KMS-11 (cell line): ENCODE measurements around the gene ERO1A.

Experiments used
- H2AFZ ChIP-seq: fragments of 200-600 bp; sonication (generic); 2 replicates; pipeline ENCODE4 v1.6.1; 2016; ENCODE audit warnings: antibody characterized with exemption, mixed run types, low read depth
- H3K27ac ChIP-seq: fragments of 200-600 bp; sonication (generic); 2 replicates; pipeline ENCODE4 v1.6.1; 2016; ENCODE audit warnings: mild to moderate bottlenecking, mixed run types
- H3K27me3 ChIP-seq: fragments of 200-600 bp; sonication (generic); 2 replicates; pipeline ENCODE4 v1.6.1; 2017; ENCODE audit warnings: mild to moderate bottlenecking, low read depth, mixed run types, moderate library complexity; ENCODE audit not compliant: insufficient read depth
- H3K36me3 ChIP-seq: fragments of 200-600 bp; sonication (generic); 2 replicates; pipeline ENCODE4 v1.6.1; 2017; ENCODE audit warnings: mild to moderate bottlenecking, mixed run types; ENCODE audit not compliant: insufficient read depth
- H3K4me1 ChIP-seq: fragments of 200-600 bp; sonication (generic); 2 replicates; pipeline ENCODE4 v1.6.1; 2016; ENCODE audit warnings: mild to moderate bottlenecking, low read depth, mixed run types; ENCODE audit not compliant: poor library complexity, severe bottlenecking
- H3K4me2 ChIP-seq: fragments of 200-600 bp; sonication (generic); 2 replicates; pipeline ENCODE4 v1.7.0; 2016; ENCODE audit warnings: mild to moderate bottlenecking, mixed run types
- H3K4me3 ChIP-seq: fragments of 200-600 bp; sonication (generic); IDR thresholded peaks from 2 replicates; pipeline ENCODE4 v1.6.1; 2017; ENCODE audit warnings: low read depth, low read length, mixed read lengths; ENCODE audit not compliant: insufficient read depth
- H3K79me2 ChIP-seq: fragments of 200-600 bp; sonication (generic); 2 replicates; pipeline ENCODE4 v1.6.1; 2016; ENCODE audit warnings: low read depth, mixed run types; ENCODE audit not compliant: insufficient read depth
- H3K9ac ChIP-seq: fragments of 200-600 bp; sonication (generic); 2 replicates; pipeline ENCODE4 v1.6.1; 2016; ENCODE audit warnings: mild to moderate bottlenecking, mixed run types
- H4K20me1 ChIP-seq: fragments of 200-600 bp; sonication (generic); 2 replicates; pipeline ENCODE4 v1.6.1; 2016; ENCODE audit warnings: mild to moderate bottlenecking, mixed run types; ENCODE audit not compliant: insufficient read depth
- TF ChIP-seq, protein P1 (sequence below): fragments of 200-600 bp; sonication (generic); conservative IDR thresholded peaks from 2 replicates; pipeline ENCODE4 v1.6.1; 2017; ENCODE audit warnings: low read depth, mild to moderate bottlenecking, antibody characterized with exemption, low read length, moderate library complexity, mixed read lengths

The ERO1A gene

DNA sequence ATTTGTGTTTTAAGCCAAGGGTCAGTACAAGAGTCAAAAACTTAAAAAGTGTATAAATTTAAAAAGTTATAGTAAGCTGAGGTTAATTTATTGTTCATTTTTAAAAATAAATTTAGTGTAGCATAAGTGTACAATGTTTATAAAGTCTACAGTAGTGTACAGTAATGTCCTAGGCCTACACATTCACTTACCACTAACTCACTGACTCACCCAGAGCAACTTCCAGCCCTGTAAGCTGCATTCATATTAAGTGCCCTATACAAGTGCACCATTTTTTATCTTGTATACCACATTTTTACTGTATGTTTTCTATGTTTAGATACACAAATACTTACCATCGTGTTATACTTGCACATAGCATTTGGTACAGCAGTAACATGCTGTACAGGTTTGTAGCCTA, 105.0 kb downstream of the ERO1A start:
- Histone ChIP-seq H3K4me2 (no peak overlapping the region), H3K9ac (no peak overlapping the region), H3K27ac (no peak overlapping the region), H2AFZ (no peak overlapping the region), H3K79me2 (no peaks in the 10 kb centered on the region), H4K20me1 (no peaks in the 10 kb centered on the region), H3K4me3 (no peak overlapping the region), H3K36me3 (no peaks in the 10 kb centered on the region), H3K27me3 (no peaks in the 10 kb centered on the region), H3K4me1 (no peaks in the 10 kb centered on the region)
- TF ChIP-seq, protein P1, sequence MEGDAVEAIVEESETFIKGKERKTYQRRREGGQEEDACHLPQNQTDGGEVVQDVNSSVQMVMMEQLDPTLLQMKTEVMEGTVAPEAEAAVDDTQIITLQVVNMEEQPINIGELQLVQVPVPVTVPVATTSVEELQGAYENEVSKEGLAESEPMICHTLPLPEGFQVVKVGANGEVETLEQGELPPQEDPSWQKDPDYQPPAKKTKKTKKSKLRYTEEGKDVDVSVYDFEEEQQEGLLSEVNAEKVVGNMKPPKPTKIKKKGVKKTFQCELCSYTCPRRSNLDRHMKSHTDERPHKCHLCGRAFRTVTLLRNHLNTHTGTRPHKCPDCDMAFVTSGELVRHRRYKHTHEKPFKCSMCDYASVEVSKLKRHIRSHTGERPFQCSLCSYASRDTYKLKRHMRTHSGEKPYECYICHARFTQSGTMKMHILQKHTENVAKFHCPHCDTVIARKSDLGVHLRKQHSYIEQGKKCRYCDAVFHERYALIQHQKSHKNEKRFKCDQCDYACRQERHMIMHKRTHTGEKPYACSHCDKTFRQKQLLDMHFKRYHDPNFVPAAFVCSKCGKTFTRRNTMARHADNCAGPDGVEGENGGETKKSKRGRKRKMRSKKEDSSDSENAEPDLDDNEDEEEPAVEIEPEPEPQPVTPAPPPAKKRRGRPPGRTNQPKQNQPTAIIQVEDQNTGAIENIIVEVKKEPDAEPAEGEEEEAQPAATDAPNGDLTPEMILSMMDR: no peak
